ENCODE data around the gene TBL1X.
"Not testable (repeated sequence)": the region's sequence is repeated elsewhere in the genome, so short reads cannot be mapped to it uniquely, and the experiment has no call there.

The TBL1X gene

DNA sequence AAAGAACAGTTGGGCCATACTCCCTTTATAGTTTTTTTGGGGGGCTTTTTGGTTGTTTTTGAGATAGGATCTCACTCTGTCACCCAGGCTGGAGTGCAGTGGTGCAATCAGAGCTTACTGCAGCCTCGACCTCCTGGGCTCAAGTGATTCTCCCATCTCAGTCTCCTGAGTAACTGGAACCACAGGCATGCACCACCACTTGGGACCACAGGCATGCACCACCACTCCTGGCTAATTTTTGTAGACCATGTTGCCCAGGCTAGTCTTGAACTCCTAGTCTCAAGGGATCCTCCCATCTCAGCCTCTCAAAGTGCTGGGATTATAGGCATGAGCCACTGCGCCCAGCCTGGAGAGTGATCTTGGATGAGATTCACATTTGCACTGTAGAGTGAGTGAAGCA is 29.8 kb upstream of the TBL1X start:
- not testable (repeated sequence) for H3K27ac ChIP-seq (ENCODE audit: low read length); H3K27me3 ChIP-seq (ENCODE audit: control insufficient read depth in 1 of 2, insufficient read depth in 2 of 2, low read length in 2 of 2); H3K9ac ChIP-seq (ENCODE audit: low read length in 2 of 2); H3K9me3 ChIP-seq (ENCODE audit: control insufficient read depth in 2 of 2, low read length in 2 of 2); H3K4me1 ChIP-seq (ENCODE audit: control insufficient read depth, insufficient read depth, low read length); H3K4me3 ChIP-seq (ENCODE audit: low read length in 2 of 2); H3K36me3 ChIP-seq (ENCODE audit: control insufficient read depth in 2 of 2, insufficient read depth in 2 of 2, low read length in 2 of 2)

DNA sequence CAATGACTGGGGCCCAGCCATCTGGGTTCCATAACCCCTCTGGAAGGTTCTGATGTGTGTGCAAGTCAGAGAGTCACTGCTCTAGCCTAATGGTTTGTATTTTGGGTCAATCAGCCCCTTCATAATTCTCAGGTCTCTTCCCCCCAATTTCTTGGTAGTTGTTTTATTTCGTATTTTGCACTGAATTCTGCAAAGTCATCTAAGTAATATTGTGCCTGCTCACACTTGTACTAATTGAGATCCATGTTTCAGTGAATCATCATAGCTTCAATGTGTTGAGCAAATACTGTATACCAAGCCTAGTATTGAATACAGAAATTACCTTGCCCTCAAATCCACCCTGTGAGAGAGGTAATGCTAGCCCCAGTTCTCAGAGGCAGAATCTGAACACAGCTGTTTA is 28.0 kb upstream of the TBL1X start:
- Histone ChIP-seq H3K9ac (ENCODE audit: low read length in 2 of 2) (no peak overlapping the region), H3K27me3 (ENCODE audit: control insufficient read depth in 1 of 2, insufficient read depth in 2 of 2, low read length in 2 of 2) (no peaks in the 10 kb centered on the region), H3K9me3 (ENCODE audit: control insufficient read depth in 2 of 2, low read length in 2 of 2) (no peaks in the 10 kb centered on the region), H3K36me3 (ENCODE audit: control insufficient read depth in 2 of 2, insufficient read depth in 2 of 2, low read length in 2 of 2) (no peaks in the 10 kb centered on the region), H3K27ac (ENCODE audit: low read length) (no peak overlapping the region), H3K4me3 (ENCODE audit: low read length in 2 of 2) (no peak overlapping the region), H3K4me1 (ENCODE audit: control insufficient read depth, insufficient read depth, low read length) (peaks cover 5% of the 10 kb centered on the region)

DNA sequence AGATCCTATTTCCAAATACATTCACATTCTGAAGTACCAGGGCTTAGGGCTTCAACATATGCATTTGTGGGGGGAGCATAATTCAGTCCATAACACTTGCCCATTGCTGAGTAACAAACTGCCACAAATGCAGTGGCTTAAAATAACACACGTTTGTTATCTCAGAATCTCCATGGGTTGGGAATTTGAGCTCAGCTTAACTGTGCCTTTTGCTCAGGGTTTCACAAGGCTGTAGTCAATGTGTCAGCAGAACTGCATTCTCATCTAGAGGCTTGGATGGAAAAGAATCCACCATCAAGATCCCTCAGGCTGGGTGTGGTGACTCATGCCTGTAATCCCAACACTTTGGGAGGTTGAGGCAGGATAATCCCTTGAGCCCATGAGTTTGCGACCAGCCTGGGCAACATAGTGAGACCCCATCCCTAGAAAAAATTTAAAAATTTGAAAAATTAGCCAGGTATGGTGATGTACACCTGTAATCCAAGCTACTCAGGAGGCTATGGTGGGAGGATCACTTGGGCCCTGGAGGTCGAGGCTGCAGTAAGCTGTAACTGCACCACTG is 25.8 kb upstream of the TBL1X start:
- Histone ChIP-seq H3K27ac (ENCODE audit: low read length) (no peak overlapping the region), H3K4me1 (ENCODE audit: control insufficient read depth, insufficient read depth, low read length) (peaks cover 5% of the 10 kb centered on the region), H3K36me3 (ENCODE audit: control insufficient read depth in 2 of 2, insufficient read depth in 2 of 2, low read length in 2 of 2) (no peaks in the 10 kb centered on the region), H3K27me3 (ENCODE audit: control insufficient read depth in 1 of 2, insufficient read depth in 2 of 2, low read length in 2 of 2) (no peaks in the 10 kb centered on the region), H3K4me3 (ENCODE audit: low read length in 2 of 2) (no peak overlapping the region), H3K9me3 (ENCODE audit: control insufficient read depth in 2 of 2, low read length in 2 of 2) (no peaks in the 10 kb centered on the region), H3K9ac (ENCODE audit: low read length in 2 of 2) (no peak overlapping the region)

- H3K27me3 ChIP-seq (ENCODE audit: control insufficient read depth in 1 of 2, insufficient read depth in 2 of 2, low read length in 2 of 2): peaks cover 0 to 2% of the 10 kb centered on the region in 2 donors
- peaks cover 5% of the 10 kb centered on the region for H3K4me1 ChIP-seq (ENCODE audit: control insufficient read depth, insufficient read depth, low read length)
- H3K9me3 ChIP-seq (ENCODE audit: control insufficient read depth in 2 of 2, low read length in 2 of 2): no peaks in the 10 kb centered on the region
- peak overlapping the region in 1 of 2 donors; percentile 29 for H3K4me3 ChIP-seq (ENCODE audit: low read length in 2 of 2)
- H3K9ac ChIP-seq (ENCODE audit: low read length in 2 of 2): no peak overlapping the region
- H3K27ac ChIP-seq (ENCODE audit: low read length): no peak overlapping the region
- H3K36me3 ChIP-seq (ENCODE audit: control insufficient read depth in 2 of 2, insufficient read depth in 2 of 2, low read length in 2 of 2): no peaks in the 10 kb centered on the region
These were observed 24.6 kb upstream of the TBL1X start for GRCh38 chrX:9440116-9440844.

DNA sequence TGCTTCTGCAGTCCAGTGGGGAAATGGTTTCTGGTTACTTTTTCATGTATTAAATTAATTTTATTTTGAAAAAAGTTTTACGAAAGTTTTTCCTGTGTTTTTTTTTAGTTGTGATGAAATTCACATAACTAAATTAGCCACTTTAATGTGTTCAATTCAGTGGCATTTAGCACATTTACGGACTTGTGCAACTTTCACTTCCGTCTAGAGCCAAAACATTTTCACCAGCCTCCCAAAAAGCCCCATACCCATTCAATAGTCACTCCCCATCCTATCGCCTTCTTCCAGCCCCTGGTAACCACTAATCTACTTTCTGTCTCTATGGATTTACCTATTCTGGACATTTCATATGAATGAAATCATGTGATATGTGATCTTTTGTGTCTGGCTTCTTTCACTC is 22.8 kb upstream of the TBL1X start:
- no peaks in the 10 kb centered on the region for H3K36me3 ChIP-seq (ENCODE audit: control insufficient read depth in 2 of 2, insufficient read depth in 2 of 2, low read length in 2 of 2)
- peaks cover 5% of the 10 kb centered on the region for H3K4me1 ChIP-seq (ENCODE audit: control insufficient read depth, insufficient read depth, low read length)
- H3K9ac ChIP-seq (ENCODE audit: low read length in 2 of 2): no peak overlapping the region
- H3K27ac ChIP-seq (ENCODE audit: low read length): no peak overlapping the region
- no peak overlapping the region for H3K4me3 ChIP-seq (ENCODE audit: low read length in 2 of 2)
- H3K27me3 ChIP-seq (ENCODE audit: control insufficient read depth in 1 of 2, insufficient read depth in 2 of 2, low read length in 2 of 2): peaks cover 0 to 2% of the 10 kb centered on the region in 2 donors
- no peaks in the 10 kb centered on the region for H3K9me3 ChIP-seq (ENCODE audit: control insufficient read depth in 2 of 2, low read length in 2 of 2)

- Histone ChIP-seq H3K27me3 (ENCODE audit: control insufficient read depth in 1 of 2, insufficient read depth in 2 of 2, low read length in 2 of 2) (peaks cover 0 to 2% of the 10 kb centered on the region in 2 donors), H3K9ac (ENCODE audit: low read length in 2 of 2) (no peak overlapping the region), H3K36me3 (ENCODE audit: control insufficient read depth in 2 of 2, insufficient read depth in 2 of 2, low read length in 2 of 2) (no peaks in the 10 kb centered on the region), H3K4me1 (ENCODE audit: control insufficient read depth, insufficient read depth, low read length) (peaks cover 5% of the 10 kb centered on the region), H3K27ac (ENCODE audit: low read length) (no peak overlapping the region), H3K4me3 (ENCODE audit: low read length in 2 of 2) (no peak overlapping the region), H3K9me3 (ENCODE audit: control insufficient read depth in 2 of 2, low read length in 2 of 2) (no peaks in the 10 kb centered on the region)
These were observed 21.5 kb upstream of the TBL1X start for GRCh38 chrX:9443327-9443726.

DNA sequence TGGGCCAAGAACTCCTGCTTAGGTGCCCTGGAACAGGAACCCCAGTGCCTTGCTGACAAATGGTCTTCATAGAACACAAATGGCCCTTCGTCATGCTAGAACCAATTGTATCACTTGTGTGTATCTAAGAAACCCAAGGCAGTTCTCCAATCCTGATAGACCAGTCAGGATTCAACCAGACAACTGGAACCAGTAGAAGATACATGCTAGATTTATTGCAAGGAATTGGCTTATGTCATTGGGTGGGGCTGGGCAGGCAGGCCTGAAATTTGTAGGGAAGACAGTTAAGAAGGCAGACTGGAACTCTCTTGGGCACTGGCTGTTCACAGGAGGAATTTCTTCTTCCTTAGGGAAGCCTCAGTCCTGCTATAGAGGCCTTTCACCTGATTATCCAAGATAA is 17.0 kb upstream of the TBL1X start:
- Histone ChIP-seq H3K4me1 (ENCODE audit: control insufficient read depth, insufficient read depth, low read length) (no peaks in the 10 kb centered on the region), H3K36me3 (ENCODE audit: control insufficient read depth in 2 of 2, insufficient read depth in 2 of 2, low read length in 2 of 2) (no peaks in the 10 kb centered on the region), H3K9ac (ENCODE audit: low read length in 2 of 2) (no peak overlapping the region), H3K27me3 (ENCODE audit: control insufficient read depth in 1 of 2, insufficient read depth in 2 of 2, low read length in 2 of 2) (peaks cover 0 to 2% of the 10 kb centered on the region in 2 donors), H3K27ac (ENCODE audit: low read length) (no peak overlapping the region), H3K9me3 (ENCODE audit: control insufficient read depth in 2 of 2, low read length in 2 of 2) (no peaks in the 10 kb centered on the region), H3K4me3 (ENCODE audit: low read length in 2 of 2) (no peak overlapping the region)

DNA sequence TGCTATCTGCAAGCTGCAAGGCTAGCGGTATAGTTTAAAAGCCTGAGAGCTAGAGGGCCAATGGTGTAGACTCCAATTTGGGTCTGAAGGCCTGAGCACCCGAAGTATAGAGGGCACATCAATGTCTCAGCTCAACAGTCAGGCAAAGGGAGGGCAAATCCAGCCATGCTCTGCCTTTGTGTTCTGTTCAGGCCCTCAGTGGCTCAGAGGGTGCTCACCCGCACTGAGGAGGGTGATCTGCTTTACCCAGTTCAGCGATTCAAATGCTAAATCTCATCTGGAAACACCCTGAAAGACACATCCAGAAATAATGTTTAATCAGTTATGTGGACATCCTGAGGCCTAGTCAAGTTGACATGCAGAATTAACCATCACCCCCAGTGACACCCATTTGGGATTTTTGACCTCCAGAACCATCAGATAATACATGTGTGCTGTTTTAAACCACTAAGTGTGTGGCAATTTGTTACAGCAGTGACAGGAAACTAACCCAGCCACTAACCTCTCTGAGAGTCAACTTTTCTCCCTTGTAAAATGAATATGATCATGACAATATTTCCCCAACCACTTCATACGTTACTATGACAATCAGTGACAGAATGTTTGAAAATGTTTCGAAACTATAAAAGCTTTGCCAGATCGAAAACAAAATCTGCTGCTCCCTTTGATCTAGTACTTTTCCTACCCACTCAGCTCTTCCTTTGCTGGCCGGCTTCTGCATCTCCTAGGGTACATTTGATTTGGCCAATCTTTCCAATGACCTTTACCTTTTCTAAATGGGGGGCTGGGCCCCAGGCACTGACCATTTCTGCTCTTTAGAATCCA is 8.4 kb upstream of the TBL1X start:
- Histone ChIP-seq H3K27ac (ENCODE audit: low read length) (no peak overlapping the region), H3K4me3 (ENCODE audit: low read length in 2 of 2) (no peak overlapping the region)

DNA sequence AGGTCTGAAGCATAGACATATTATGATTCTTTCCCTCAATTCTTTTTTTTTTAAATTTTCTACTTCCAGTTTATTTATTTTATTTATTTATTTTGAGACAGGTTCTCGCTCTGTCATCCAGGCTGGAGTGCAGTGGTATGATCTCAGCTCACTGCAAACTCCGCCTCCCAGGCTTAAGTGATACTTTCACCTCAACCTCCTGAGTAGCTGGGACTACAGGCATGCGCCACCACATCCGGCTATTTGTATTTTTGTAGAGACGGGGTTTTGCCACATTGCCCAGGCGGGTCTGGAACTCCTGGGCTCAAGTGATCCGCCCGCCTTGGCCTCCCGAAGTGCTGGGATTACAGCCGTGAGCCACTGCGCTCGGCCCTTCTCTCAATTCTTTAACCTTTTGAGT is 6.8 kb upstream of the TBL1X start:
- not testable (repeated sequence) for H3K9ac ChIP-seq (ENCODE audit: low read length in 2 of 2); H3K4me3 ChIP-seq (ENCODE audit: low read length in 2 of 2); H3K27me3 ChIP-seq (ENCODE audit: control insufficient read depth in 1 of 2, insufficient read depth in 2 of 2, low read length in 2 of 2); H3K27ac ChIP-seq (ENCODE audit: low read length); H3K36me3 ChIP-seq (ENCODE audit: control insufficient read depth in 2 of 2, insufficient read depth in 2 of 2, low read length in 2 of 2); H3K9me3 ChIP-seq (ENCODE audit: control insufficient read depth in 2 of 2, low read length in 2 of 2); H3K4me1 ChIP-seq (ENCODE audit: control insufficient read depth, insufficient read depth, low read length)

More for the DNA sequence above, 8.4 kb upstream of the TBL1X start:
- Histone ChIP-seq H3K27me3 (ENCODE audit: control insufficient read depth in 1 of 2, insufficient read depth in 2 of 2, low read length in 2 of 2) (no peaks in the 10 kb centered on the region), H3K4me1 (ENCODE audit: control insufficient read depth, insufficient read depth, low read length) (no peaks in the 10 kb centered on the region), H3K9me3 (ENCODE audit: control insufficient read depth in 2 of 2, low read length in 2 of 2) (no peaks in the 10 kb centered on the region), H3K36me3 (ENCODE audit: control insufficient read depth in 2 of 2, insufficient read depth in 2 of 2, low read length in 2 of 2) (no peaks in the 10 kb centered on the region), H3K9ac (ENCODE audit: low read length in 2 of 2) (no peak overlapping the region)

DNA sequence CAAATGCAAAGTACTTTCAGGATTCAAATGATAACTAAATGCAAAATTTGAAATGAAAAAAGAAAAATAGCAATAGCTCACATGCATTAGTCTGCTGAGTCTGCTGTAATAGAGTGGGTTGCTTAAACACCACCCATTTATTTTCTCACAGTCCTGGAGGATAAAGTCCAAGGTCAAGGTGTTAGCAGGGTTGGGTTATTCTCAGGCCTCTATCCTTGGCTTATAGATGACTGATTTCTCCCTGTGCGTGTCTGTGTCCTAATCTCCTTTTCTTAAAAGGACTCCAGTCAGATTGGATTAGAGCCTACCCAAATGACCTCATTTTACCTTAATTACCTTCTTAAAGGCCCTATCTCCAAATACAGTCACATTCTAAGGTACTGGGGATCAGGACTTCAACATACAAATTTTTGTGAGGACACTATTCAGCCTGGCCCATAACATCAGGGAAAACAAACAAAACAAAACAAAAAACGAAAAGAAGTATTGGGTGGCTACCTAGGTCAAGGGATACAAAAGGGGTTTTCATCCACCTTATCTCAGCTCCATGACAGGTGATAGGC is 6.3 kb upstream of the TBL1X start:
- no peak overlapping the region for H3K4me3 ChIP-seq (ENCODE audit: low read length in 2 of 2)
- no peaks in the 10 kb centered on the region for H3K36me3 ChIP-seq (ENCODE audit: control insufficient read depth in 2 of 2, insufficient read depth in 2 of 2, low read length in 2 of 2)
- no peaks in the 10 kb centered on the region for H3K9me3 ChIP-seq (ENCODE audit: control insufficient read depth in 2 of 2, low read length in 2 of 2)
- no peak overlapping the region for H3K27ac ChIP-seq (ENCODE audit: low read length)
- H3K27me3 ChIP-seq (ENCODE audit: control insufficient read depth in 1 of 2, insufficient read depth in 2 of 2, low read length in 2 of 2): no peaks in the 10 kb centered on the region
- H3K4me1 ChIP-seq (ENCODE audit: control insufficient read depth, insufficient read depth, low read length): peaks cover 3% of the 10 kb centered on the region
- H3K9ac ChIP-seq (ENCODE audit: low read length in 2 of 2): no peak overlapping the region

All from stomach smooth muscle (tissue), 2 donors.